Stimulated activated naive CD8-positive, alpha-beta T cell treated with anti-CD3 and anti-CD28 coated beads, Interleukin-15, amount 100 ng/mL, for 72 hours (primary cell): ENCODE data around the gene MAD2L1.
A peak's percentile ranks its signal among the peaks of the same experiment; 100 is the strongest.
"Not testable (repeated sequence)": the region's sequence is repeated elsewhere in the genome, so short reads cannot be mapped to it uniquely, and the experiment has no call there.

ENCODE experiments used
- ATAC-seq: fragments of 150-1000 bp; cut with Tn5 transposase; 2 replicates; pipeline ENCODE4 v1.10.0; 2021; ENCODE audit warnings: mild to moderate bottlenecking, moderate library complexity
- DNase-seq, 2 donors: peaks; one replicate each; pipeline ENCODE4 v3.0.0; 2021 to 2022
- H3K27ac Mint-ChIP-seq, 2 donors: one replicate each; pipeline ENCODE4 v1.8.0; 2022; ENCODE audit warnings: mild to moderate bottlenecking in 2 of 2, mixed read lengths in 2 of 2, moderate library complexity in 2 of 2
- H3K27me3 Mint-ChIP-seq: one replicate; pipeline ENCODE4 v1.8.0; 2022; ENCODE audit warnings: mixed read lengths
- H3K4me1 Mint-ChIP-seq: one replicate; pipeline ENCODE4 v1.8.0; 2022; ENCODE audit warnings: mild to moderate bottlenecking, mixed read lengths
- H3K4me3 Mint-ChIP-seq, 2 donors: one replicate each; pipeline ENCODE4 v1.8.0; 2022; ENCODE audit warnings: mild to moderate bottlenecking in 2 of 2, mixed read lengths in 2 of 2, moderate library complexity in 1 of 2
- H3K9me3 Mint-ChIP-seq, 2 donors: one replicate each; pipeline ENCODE4 v1.8.0; 2022; ENCODE audit warnings: mixed read lengths in 2 of 2

Gene MAD2L1

DNA sequence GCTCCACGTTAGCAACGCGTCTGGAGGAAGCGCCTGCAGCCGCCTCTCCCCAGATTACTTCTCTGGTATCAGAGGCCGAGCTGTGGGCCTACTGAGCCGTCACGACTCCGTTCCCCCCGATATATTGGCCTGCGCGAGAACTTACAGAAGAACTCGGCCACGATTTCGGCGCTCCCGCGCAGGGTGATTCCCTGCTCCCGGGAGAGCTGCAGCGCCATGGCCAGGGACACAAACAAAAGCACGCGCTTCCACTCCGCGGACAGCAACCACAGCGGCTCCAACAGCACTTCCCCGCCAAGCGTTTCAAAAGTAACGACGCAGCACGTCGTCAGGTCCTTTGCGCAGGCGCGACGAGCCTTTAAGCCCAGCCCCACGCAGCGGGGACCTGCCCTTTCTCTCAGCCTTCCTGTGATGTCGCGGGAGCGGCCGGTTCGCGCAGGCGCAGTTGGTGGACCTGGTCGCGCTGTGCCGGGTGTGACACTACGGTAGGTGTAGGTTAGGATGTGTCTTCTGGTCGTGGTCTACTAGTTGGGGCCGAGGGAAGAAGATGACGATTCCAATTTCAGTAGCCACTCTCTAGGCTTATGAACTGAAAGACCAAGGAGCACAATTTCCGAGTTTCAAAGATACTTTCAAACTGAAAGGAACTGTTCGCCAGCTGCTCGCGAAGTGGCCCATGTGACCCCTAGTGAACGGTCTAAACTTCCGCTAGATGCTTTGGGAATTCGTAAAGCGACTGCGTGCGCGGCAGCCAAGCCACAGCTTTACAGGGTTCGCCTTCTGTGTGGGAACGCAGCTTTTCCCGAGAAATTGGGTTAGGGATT lies at the start of gene MAD2L1:
TSS of gene MAD2L1 (minus strand) at position 332 of the 824 bp plus-strand sequence. CDS start at position 218, 114 bp downstream.
- ATAC-seq = peak; percentile 97
- DNase-seq = peak; percentile 97 to 99
- Mint-ChIP-seq H3K27me3 (no peaks in the 10 kb centered on the region), H3K27ac (peak within 1 kb of the TSS; percentile 99), H3K4me3 (peak within 1 kb of the TSS; percentile 95 to 96), H3K9me3 (no peaks in the 10 kb centered on the region), H3K4me1 (peaks cover 53% of the 10 kb centered on the region)

GRCh38 chr4:120111745-120112144 lies 45.1 kb upstream of the MAD2L1 start:
- Mint-ChIP-seq H3K4me1 (no peaks in the 10 kb centered on the region), H3K27ac (no peak overlapping the region), H3K9me3 (peaks cover 0 to 3% of the 10 kb centered on the region in 2 donors), H3K4me3 (no peak overlapping the region), H3K27me3 (no peaks in the 10 kb centered on the region)
- ATAC-seq (no peak), DNase-seq (no peak)

DNA sequence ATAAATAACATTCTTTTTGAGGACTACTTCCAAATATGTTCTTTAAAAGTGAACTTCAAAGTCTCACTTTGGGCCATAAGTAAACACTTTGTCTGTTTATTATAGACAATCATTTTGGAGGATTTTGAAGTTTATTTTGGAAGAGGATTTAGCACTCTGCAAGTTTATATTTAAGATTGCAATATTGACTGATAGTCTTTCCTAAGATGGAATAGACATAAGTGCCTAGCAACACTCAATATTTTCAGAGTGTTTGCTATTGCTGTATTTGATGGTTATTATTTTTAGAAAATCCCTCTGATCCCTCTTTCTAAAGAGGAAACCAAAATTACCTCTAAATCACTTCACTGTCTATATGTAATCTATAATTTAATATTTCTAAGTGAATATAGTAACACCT lies 42.8 kb upstream of the MAD2L1 start:
- Mint-ChIP-seq H3K27me3 (no peaks in the 10 kb centered on the region), H3K27ac (no peak overlapping the region), H3K4me3 (no peak overlapping the region), H3K4me1 (no peaks in the 10 kb centered on the region), H3K9me3 (no peaks in the 10 kb centered on the region)
- DNase-seq = no peak
- no peak for ATAC-seq

DNA sequence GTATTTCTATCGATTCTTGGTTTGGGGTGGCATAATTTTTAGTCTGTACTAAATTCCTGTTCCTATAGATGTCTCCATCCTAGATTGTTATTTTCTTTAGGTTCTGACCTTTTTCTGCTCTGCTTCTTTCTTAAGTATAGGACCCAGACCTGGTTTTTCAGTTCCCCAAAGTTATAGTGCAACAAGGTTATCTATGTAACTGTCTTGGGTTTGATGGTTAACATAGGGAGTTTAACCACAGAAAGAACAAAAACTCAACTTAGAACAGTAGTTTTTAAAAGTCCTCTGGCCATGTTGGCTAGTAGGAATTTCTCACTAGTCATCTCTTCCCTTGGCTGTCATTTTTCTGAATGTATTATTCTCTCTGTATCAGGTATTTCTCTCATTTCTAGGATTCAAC lies 38.8 kb upstream of the MAD2L1 start:
- DNase-seq (no peak), ATAC-seq (no peak)
- H3K27me3 Mint-ChIP-seq = no peaks in the 10 kb centered on the region
- H3K4me1 Mint-ChIP-seq = no peaks in the 10 kb centered on the region
- no peaks in the 10 kb centered on the region for H3K9me3 Mint-ChIP-seq
- no peak overlapping the region for H3K4me3 Mint-ChIP-seq
- H3K27ac Mint-ChIP-seq = no peak overlapping the region

GRCh38 chr4:120096508-120097297 lies 30.1 kb upstream of the MAD2L1 start:
- ATAC-seq (no peak), DNase-seq (no peak)
- Mint-ChIP-seq H3K4me1 (no peaks in the 10 kb centered on the region), H3K9me3 (no peaks in the 10 kb centered on the region), H3K4me3 (no peak overlapping the region), H3K27ac (no peak overlapping the region), H3K27me3 (no peaks in the 10 kb centered on the region)

GRCh38 chr4:120088507-120088906 lies 21.9 kb upstream of the MAD2L1 start:
- DNase-seq = no peak
- H3K4me1 Mint-ChIP-seq = no peaks in the 10 kb centered on the region
- H3K27me3 Mint-ChIP-seq = peaks cover 10% of the 10 kb centered on the region
- no peak for ATAC-seq
- no peak overlapping the region for H3K4me3 Mint-ChIP-seq
- H3K27ac Mint-ChIP-seq = no peak overlapping the region
- H3K9me3 Mint-ChIP-seq = peaks cover 5 to 13% of the 10 kb centered on the region in 2 donors

DNA sequence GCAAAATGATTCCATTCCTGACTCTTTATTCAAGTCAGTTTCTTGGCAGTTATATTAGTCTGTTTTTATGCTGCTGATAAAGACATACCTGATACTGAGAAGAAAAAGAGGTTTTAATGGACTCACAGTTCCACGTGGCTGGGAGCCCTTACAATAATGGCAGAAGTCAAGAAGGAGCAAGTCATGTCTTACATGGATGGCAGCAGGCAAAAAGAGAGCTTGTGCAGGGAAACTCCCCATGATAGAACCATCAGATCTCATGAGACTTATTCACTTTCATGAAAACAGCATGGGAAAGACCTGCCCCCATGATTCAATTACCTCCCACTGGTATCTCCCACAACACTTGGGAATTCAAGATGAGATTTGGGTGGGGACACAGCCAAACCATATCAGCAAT lies 21.4 kb upstream of the MAD2L1 start:
- not testable (repeated sequence) for DNase-seq, ATAC-seq, H3K27ac Mint-ChIP-seq, H3K4me3 Mint-ChIP-seq, H3K4me1 Mint-ChIP-seq
- peaks cover 10% of the 10 kb centered on the region for H3K27me3 Mint-ChIP-seq
- H3K9me3 Mint-ChIP-seq = peaks cover 5 to 13% of the 10 kb centered on the region in 2 donors

DNA sequence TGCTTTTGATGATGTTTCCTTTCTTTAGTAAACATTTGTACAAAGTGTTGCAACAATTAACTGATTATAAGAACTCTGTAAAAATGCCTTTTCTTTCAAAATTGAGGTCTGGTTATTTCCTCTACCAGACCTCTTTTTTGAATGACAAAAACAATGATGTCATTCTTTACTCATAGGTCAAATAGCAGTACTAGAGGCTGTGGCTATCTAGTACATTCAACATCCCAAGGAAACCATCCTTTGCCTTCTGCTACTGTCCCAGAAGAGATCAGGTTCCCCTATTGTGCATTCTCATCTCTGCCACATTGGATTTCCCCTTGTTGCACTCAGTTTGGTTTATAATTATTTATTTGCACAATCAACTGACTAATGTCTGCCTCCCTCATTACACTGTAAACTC lies 19.1 kb upstream of the MAD2L1 start:
- no peak for ATAC-seq
- Mint-ChIP-seq H3K27me3 (peaks cover 10% of the 10 kb centered on the region), H3K4me3 (no peak overlapping the region), H3K4me1 (no peaks in the 10 kb centered on the region), H3K9me3 (peaks cover 5 to 13% of the 10 kb centered on the region in 2 donors), H3K27ac (no peak overlapping the region)
- no peak for DNase-seq

DNA sequence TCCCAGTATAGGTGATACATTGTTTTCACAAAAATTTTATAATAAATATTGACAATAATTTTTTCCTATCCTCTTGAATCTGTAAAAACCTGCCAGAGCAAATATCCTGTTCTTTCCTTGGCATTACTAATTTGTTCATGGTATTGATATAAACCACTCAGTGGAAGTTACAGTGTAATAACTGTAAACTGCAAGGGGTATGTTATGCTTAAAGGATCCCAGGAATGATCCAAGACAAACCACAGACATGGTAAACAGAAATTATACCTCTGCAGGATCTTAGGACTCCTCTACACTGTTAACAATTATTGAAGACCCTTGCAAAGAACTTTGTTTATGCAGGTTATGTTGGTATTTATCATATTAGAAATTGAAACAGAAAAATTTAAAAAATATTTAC lies 17.7 kb upstream of the MAD2L1 start:
- DNase-seq = no peak
- no peak overlapping the region for H3K27ac Mint-ChIP-seq
- H3K4me1 Mint-ChIP-seq = no peaks in the 10 kb centered on the region
- peaks cover 5 to 13% of the 10 kb centered on the region in 2 donors for H3K9me3 Mint-ChIP-seq
- H3K27me3 Mint-ChIP-seq = peaks cover 10% of the 10 kb centered on the region
- no peak for ATAC-seq
- H3K4me3 Mint-ChIP-seq = no peak overlapping the region

- Mint-ChIP-seq H3K27me3 (peaks cover 10% of the 10 kb centered on the region), H3K4me1 (no peaks in the 10 kb centered on the region), H3K4me3 (no peak overlapping the region), H3K27ac (no peak overlapping the region), H3K9me3 (peaks cover 5 to 7% of the 10 kb centered on the region in 2 donors)
- ATAC-seq (no peak), DNase-seq (no peak)
Measured at GRCh38 chr4:120083152-120083551, 16.5 kb upstream of the MAD2L1 start.

DNA sequence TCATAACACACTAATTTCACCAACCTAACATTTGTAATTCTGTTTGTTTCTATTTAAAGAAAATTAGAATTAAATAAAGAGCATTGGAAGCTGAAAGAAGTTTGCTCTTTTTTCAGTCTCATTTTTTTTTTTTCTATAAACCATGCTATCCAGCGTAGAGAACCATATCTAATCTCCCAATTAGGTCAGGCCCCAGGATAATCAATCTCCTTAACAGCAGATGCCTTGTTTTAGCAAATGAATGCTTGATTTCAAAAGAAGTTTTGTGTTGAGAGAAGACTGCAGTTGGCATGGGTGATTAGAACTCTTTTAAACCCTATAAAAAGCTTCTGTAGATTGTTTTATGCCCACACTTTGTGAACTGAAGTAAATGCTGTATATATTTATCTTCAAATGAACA lies 15.6 kb upstream of the MAD2L1 start:
- H3K27me3 Mint-ChIP-seq = peaks cover 10% of the 10 kb centered on the region
- no peaks in the 10 kb centered on the region for H3K9me3 Mint-ChIP-seq
- DNase-seq (no peak), ATAC-seq (no peak)
- H3K27ac Mint-ChIP-seq = no peak overlapping the region
- H3K4me3 Mint-ChIP-seq = no peak overlapping the region
- H3K4me1 Mint-ChIP-seq = no peaks in the 10 kb centered on the region

DNA sequence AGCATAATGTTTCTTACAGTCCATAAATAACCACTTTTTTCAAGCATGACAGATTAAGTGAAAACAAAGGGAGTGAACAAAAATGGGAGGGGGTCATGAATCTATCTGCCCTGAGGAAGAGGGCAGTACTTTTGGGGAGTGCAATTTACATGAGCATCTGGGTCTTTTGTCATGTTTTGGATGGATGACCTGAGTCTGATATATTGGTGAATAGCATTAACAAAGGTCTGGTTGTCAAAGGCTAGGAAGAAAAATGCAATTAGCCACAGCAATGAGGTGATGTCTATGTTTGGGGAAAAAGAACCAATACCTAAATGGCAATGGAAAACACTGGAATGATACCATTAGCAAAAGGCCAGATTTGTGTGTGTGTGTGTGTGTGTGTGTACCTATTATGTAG lies 15.1 kb upstream of the MAD2L1 start:
- no peak for ATAC-seq
- H3K4me1 Mint-ChIP-seq = no peaks in the 10 kb centered on the region
- H3K4me3 Mint-ChIP-seq = no peak overlapping the region
- DNase-seq = no peak
- H3K9me3 Mint-ChIP-seq = no peaks in the 10 kb centered on the region
- no peak overlapping the region for H3K27ac Mint-ChIP-seq
- H3K27me3 Mint-ChIP-seq = peaks cover 6% of the 10 kb centered on the region

GRCh38 chr4:120080533-120080932 lies 13.9 kb upstream of the MAD2L1 start:
- Mint-ChIP-seq H3K27me3 (no peaks in the 10 kb centered on the region), H3K4me3 (no peak overlapping the region), H3K9me3 (no peaks in the 10 kb centered on the region), H3K4me1 (no peaks in the 10 kb centered on the region), H3K27ac (no peak overlapping the region)
- DNase-seq (no peak), ATAC-seq (no peak)

- ATAC-seq (no peak), DNase-seq (no peak)
- Mint-ChIP-seq H3K27ac (no peak overlapping the region), H3K9me3 (no peaks in the 10 kb centered on the region), H3K4me3 (no peak overlapping the region), H3K27me3 (no peaks in the 10 kb centered on the region), H3K4me1 (no peaks in the 10 kb centered on the region)
Measured at GRCh38 chr4:120079839-120080520, 13.3 kb upstream of the MAD2L1 start.

GRCh38 chr4:120078216-120078615 lies 11.6 kb upstream of the MAD2L1 start:
- Mint-ChIP-seq H3K27ac (no peak overlapping the region), H3K4me1 (no peaks in the 10 kb centered on the region), H3K9me3 (no peaks in the 10 kb centered on the region), H3K27me3 (no peaks in the 10 kb centered on the region), H3K4me3 (no peak overlapping the region)
- DNase-seq (no peak), ATAC-seq (no peak)
